NT2/D1 (cell line): ENCODE data around the gene CDRT4.

Experiments used
- YY1 ChIP-seq: IDR thresholded peaks from 2 replicates; pipeline ENCODE4 v1.6.1; 2011; ENCODE audit not compliant: insufficient read length, insufficient read depth
- ZNF274 ChIP-seq: IDR thresholded peaks from 2 replicates; pipeline ENCODE4 v1.6.1; 2011; ENCODE audit warnings: mild to moderate bottlenecking, low read depth, low read length

GRCh38 chr17:15438491-15439105 lies 28.8 kb downstream of the CDRT4 start:
- no peak for TF ChIP-seq YY1
- TF ChIP-seq ZNF274: no peak
